ENCODE results near the gene PLEKHA8. TPM values are rescaled to one million over a fixed set of nuclear protein-coding genes. Genes with fewer than 3 reads are reported as not detected.

PLEKHA8 gene
- 11.4 TPM for polyA plus RNA-seq (ENCODE audit: insufficient read length)

GRCh38 chr7:30028216-30028748 is at the start of gene PLEKHA8:
Gene PLEKHA8, plus strand, starts transcription at chr7:30028412. Its CDS starts 351 bp downstream, at chr7:30028763.
- DNase-seq: peak; percentile 91

GRCh38 chr7:29980151-29980550 is 48.1 kb upstream of the PLEKHA8 start:
- no peak for DNase-seq

- DNase-seq: no peak
These were observed 41.1 kb upstream of the PLEKHA8 start for GRCh38 chr7:29987083-29987482.

GRCh38 chr7:29987811-29988317 is 40.3 kb upstream of the PLEKHA8 start:
- DNase-seq: peak; percentile 25

- peak; percentile 58 for DNase-seq
These were observed 39.6 kb upstream of the PLEKHA8 start for GRCh38 chr7:29988424-29989256.

- peak; percentile 59 for DNase-seq
These were observed 38.8 kb upstream of the PLEKHA8 start, which contains the start of gene SCRN1 for GRCh38 chr7:29989257-29989995. Gene SCRN1, minus strand, starts transcription at chr7:29989801. Its CDS starts 20,734 bp downstream, at chr7:29969067.

GRCh38 chr7:29990931-29991330 is 37.3 kb upstream of the PLEKHA8 start:
- DNase-seq: no peak

- DNase-seq: no peak
These were observed 36.3 kb upstream of the PLEKHA8 start for GRCh38 chr7:29991937-29992336.

- DNase-seq: no peak
These were observed 35.1 kb upstream of the PLEKHA8 start for GRCh38 chr7:29993140-29993539.

GRCh38 chr7:29995652-29996051 is 32.6 kb upstream of the PLEKHA8 start:
- no peak for DNase-seq

GRCh38 chr7:29996321-29996720 is 31.9 kb upstream of the PLEKHA8 start:
- DNase-seq: no peak

- DNase-seq: no peak
These were observed 29.7 kb upstream of the PLEKHA8 start for GRCh38 chr7:29998489-29998888.

- DNase-seq: no peak
These were observed 26.2 kb upstream of the PLEKHA8 start for GRCh38 chr7:30001998-30002397.

- no peak for DNase-seq
These were observed 25.1 kb upstream of the PLEKHA8 start for GRCh38 chr7:30003098-30003497.

- no peak for DNase-seq
These were observed 22.7 kb upstream of the PLEKHA8 start for GRCh38 chr7:30005464-30005863.

GRCh38 chr7:30010021-30010420 is 18.2 kb upstream of the PLEKHA8 start:
- no peak for DNase-seq

GRCh38 chr7:30012757-30013156 is 15.5 kb upstream of the PLEKHA8 start:
- DNase-seq: no peak

GRCh38 chr7:30018451-30018850 is 9.8 kb upstream of the PLEKHA8 start:
- DNase-seq: no peak

- no peak for DNase-seq
These were observed 8.8 kb upstream of the PLEKHA8 start for GRCh38 chr7:30019387-30019786.

- no peak for DNase-seq
These were observed 8.3 kb upstream of the PLEKHA8 start for GRCh38 chr7:30019960-30020359.

- no peak for DNase-seq
These were observed 7.7 kb upstream of the PLEKHA8 start for GRCh38 chr7:30020535-30020934.

GRCh38 chr7:30022991-30023390 is 5.2 kb upstream of the PLEKHA8 start:
- no peak for DNase-seq

GRCh38 chr7:30023524-30023923 is 4.7 kb upstream of the PLEKHA8 start:
- no peak for DNase-seq
